Fibroblast of the aortic adventitia (primary cell): ENCODE results near the gene GP5. TPM values are rescaled to one million over a fixed set of nuclear protein-coding genes. Genes with fewer than 3 reads are reported as not detected.

Source experiments
- DNase-seq: peaks from one replicate; pipeline ENCODE4 v3.0.0-alpha.2; 2010; ENCODE audit warnings: low read depth
- H3K4me3 ChIP-seq: 2 replicates; pipeline ENCODE4 v1.5.1; 2011; ENCODE audit warnings: low read depth, mild to moderate bottlenecking, control low read depth, low read length, moderate library complexity
- CTCF ChIP-seq: IDR thresholded peaks from 2 replicates; pipeline ENCODE4 v1.5.1; 2011; ENCODE audit warnings: mild to moderate bottlenecking, low read length, control low read depth, inconsistent platforms; ENCODE audit not compliant: insufficient read depth
- total RNA-seq: library from RNA; depleted of rRNA; stranded (reverse); fragments of >200 nt; gene quantifications from 2 replicates; pipeline ENCODE4 v1.2.3, GENCODE V29; 2012; ENCODE audit warnings: low replicate concordance

GP5 gene
- total RNA-seq, 1 donor: 0.09 TPM

DNA sequence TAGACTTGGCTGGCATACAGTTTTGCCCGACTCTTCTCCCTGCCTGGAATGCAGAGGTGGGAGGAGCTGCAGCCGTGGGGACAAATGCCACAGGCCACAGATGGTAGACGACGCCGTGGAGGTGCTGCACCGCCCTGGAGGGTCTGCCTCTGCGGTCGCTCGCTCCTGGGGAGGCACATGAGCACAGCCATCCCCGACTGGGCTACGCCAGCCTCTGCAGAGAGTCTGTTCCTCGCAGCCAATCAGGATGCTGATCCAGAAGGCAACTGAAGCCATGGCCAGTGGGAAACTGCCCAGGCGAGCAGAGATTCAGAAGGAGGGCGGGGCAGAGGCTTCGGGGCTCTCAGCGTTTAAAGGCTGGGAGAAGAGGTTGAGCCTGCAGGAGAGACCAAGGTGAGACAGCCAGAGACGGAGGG is 17.6 kb downstream of the GP5 start:
- no peak for DNase-seq
- H3K4me3 ChIP-seq: no peak overlapping the region
- no peak for TF ChIP-seq CTCF

- no peak overlapping the region for H3K4me3 ChIP-seq
- DNase-seq: no peak
- no peak for TF ChIP-seq CTCF
Observed at GRCh38 chr3:194380326-194380725, 18.7 kb downstream of the GP5 start.

DNA sequence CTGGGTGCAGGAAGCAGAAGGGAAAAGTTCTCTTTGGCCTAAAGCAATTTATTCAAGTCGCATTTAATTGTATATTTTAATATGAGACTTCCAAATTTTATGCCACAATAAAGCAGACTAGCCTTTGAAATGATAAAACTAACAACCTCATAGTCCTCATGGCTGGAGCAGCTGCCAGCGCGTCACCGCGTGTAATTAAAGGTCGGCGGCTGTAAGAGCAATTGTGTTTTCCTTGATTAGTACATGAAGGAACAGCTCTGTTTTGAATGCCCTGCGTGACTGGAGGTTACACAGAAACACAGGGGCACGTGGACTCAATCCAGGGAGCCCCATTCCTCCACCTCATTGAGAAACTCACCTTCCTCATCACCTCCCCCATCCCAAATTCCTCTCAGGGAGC is 19.4 kb downstream of the GP5 start:
- TF ChIP-seq CTCF: no peak
- H3K4me3 ChIP-seq: no peak overlapping the region
- DNase-seq: no peak

- H3K4me3 ChIP-seq: no peak overlapping the region
- no peak for TF ChIP-seq CTCF
- DNase-seq: no peak
Observed at GRCh38 chr3:194379231-194379630, 19.8 kb downstream of the GP5 start.

DNA sequence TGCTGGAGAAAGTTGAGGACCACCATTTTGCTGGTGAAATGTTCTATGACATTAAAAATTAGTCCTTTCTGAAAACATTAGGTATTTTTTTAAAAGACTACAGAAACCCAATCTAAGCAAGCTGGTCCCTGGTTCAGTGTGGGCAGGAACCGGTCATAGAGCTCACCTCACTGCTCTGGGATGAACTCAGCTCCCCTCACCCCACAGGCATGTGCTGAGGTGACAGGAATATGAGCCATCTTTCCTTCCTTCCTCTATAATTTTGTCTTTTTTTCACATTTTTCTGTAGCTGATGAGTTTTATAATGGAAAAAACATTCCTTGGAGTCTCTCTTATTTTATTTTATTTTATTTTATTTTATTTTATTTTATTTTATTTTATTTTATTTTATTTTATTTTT is 21.4 kb downstream of the GP5 start:
- no peak for DNase-seq
- TF ChIP-seq CTCF: no peak

DNA sequence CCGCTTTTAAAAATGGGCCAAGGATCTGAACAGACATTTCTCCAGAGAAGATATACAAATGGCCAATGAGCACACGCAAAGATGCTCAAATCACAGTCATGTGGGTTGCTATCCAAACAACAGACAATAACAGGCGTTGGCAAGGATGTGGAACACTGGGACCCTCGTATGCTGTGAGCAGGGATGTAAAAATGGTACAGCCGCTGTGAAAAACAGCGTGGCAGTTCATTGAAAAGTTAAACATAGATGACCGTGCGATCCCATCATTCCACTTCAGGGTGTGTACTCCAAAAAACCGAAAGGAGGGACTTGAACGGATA is 22.9 kb downstream of the GP5 start:
- no peak overlapping the region for H3K4me3 ChIP-seq
- no peak for TF ChIP-seq CTCF
- DNase-seq: no peak

More for the DNA sequence above, 21.4 kb downstream of the GP5 start:
- no peak overlapping the region for H3K4me3 ChIP-seq

GRCh38 chr3:194375473-194376240 is 23.4 kb downstream of the GP5 start:
- DNase-seq: no peak
- TF ChIP-seq CTCF: no peak

More at GRCh38 chr3:194375473-194376240, 23.4 kb downstream of the GP5 start:
- no peak overlapping the region for H3K4me3 ChIP-seq
